GM06990 (cell line): Measurements from ENCODE around the gene CUBN.

Experiments
- DNase-seq: peaks from one replicate; pipeline ENCODE4 v3.0.0-alpha.2; 2011; ENCODE audit not compliant: insufficient read length; ENCODE audit errors: extremely low read depth
- H3K27me3 ChIP-seq: replicated peaks from 2 replicates; pipeline ENCODE4 v1.6.0; 2011; ENCODE audit warnings: low read length; ENCODE audit not compliant: control insufficient read depth, insufficient read depth
- H3K36me3 ChIP-seq: 2 replicates; pipeline ENCODE4 v1.5.1; 2011; ENCODE audit warnings: low read length; ENCODE audit not compliant: control insufficient read depth, insufficient read depth
- H3K4me3 ChIP-seq: replicated peaks from 2 replicates; pipeline ENCODE4 v1.5.1; 2011; ENCODE audit warnings: low read depth, mild to moderate bottlenecking, control low read depth, low read length
- CTCF ChIP-seq: IDR thresholded peaks from 2 replicates; pipeline ENCODE4 v1.5.1; 2011; ENCODE audit warnings: low read length, control low read depth, mild to moderate bottlenecking, inconsistent platforms; ENCODE audit not compliant: insufficient read depth, poor library complexity, severe bottlenecking

The CUBN gene

GRCh38 chr10:16952080-16952479 is 177.5 kb downstream of the CUBN start:
- H3K27me3 ChIP-seq: no peaks in the 10 kb centered on the region; the same call in 1 of the 2 replicates
- DNase-seq: no peak
- H3K36me3 ChIP-seq: no peaks in the 10 kb centered on the region
- no peak for TF ChIP-seq CTCF
- no peak overlapping the region for H3K4me3 ChIP-seq

GRCh38 chr10:16950656-16951601 is 178.7 kb downstream of the CUBN start:
- no peak for DNase-seq
- Histone ChIP-seq H3K4me3 (no peak overlapping the region), H3K36me3 (no peaks in the 10 kb centered on the region), H3K27me3 (no peaks in the 10 kb centered on the region; the same call in 1 of the 2 replicates)
- TF ChIP-seq CTCF: no peak

- Histone ChIP-seq H3K4me3 (no peak overlapping the region), H3K36me3 (no peaks in the 10 kb centered on the region), H3K27me3 (no peaks in the 10 kb centered on the region; the same call in 1 of the 2 replicates)
- no peak for TF ChIP-seq CTCF
- no peak for DNase-seq
These were observed 179.8 kb downstream of the CUBN start for GRCh38 chr10:16949816-16950215.

GRCh38 chr10:16948361-16948760 is 181.2 kb downstream of the CUBN start:
- H3K4me3 ChIP-seq: no peak overlapping the region
- no peak for TF ChIP-seq CTCF
- no peaks in the 10 kb centered on the region; the same call in 1 of the 2 replicates for H3K27me3 ChIP-seq
- H3K36me3 ChIP-seq: no peaks in the 10 kb centered on the region
- DNase-seq: no peak

GRCh38 chr10:16947069-16947468 is 182.5 kb downstream of the CUBN start:
- Histone ChIP-seq H3K4me3 (no peak overlapping the region), H3K36me3 (no peaks in the 10 kb centered on the region), H3K27me3 (no peaks in the 10 kb centered on the region; the same call in 1 of the 2 replicates)
- DNase-seq: no peak
- no peak for TF ChIP-seq CTCF
